ENCODE measurements around the gene MGAT5B. TPM values are rescaled to one million over a fixed set of nuclear protein-coding genes. Genes with fewer than 3 reads are reported as not detected.

Gene MGAT5B
- total RNA-seq, 1 donor, result 0.18 TPM

DNA sequence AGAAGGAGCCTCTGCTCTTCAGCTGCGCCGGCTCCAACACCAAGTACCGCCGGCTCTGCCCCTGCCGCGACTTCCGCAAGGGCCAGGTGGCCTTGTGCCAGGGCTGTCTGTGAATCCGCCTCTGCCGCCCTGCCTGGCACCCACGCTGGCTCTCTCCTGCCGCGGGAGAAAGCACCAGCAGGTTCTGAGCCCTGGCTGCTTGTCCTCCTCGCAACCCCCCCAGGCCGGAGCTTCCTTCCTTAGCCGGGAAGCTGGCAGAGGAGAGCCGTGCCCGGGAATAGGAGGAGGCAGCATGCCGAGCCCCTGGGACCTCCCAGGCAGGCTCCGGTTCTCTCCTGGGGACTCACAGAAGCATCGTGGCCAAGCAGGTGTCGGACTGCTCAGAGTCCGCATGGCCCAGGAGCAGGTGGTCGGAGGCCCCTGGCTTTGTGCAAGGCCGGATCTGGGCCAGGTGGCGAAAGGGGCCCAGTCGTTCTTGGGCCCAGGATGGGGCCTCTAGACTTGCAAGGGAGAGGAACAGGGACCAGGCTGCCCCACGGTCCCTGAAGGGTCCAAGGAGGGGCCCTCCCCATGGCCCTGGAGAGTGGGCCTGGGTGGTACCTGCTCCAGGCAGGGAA lies 80.6 kb downstream of the MGAT5B start:
- no peak for DNase-seq (ENCODE audit: low read depth)
- TF ChIP-seq, protein P1, sequence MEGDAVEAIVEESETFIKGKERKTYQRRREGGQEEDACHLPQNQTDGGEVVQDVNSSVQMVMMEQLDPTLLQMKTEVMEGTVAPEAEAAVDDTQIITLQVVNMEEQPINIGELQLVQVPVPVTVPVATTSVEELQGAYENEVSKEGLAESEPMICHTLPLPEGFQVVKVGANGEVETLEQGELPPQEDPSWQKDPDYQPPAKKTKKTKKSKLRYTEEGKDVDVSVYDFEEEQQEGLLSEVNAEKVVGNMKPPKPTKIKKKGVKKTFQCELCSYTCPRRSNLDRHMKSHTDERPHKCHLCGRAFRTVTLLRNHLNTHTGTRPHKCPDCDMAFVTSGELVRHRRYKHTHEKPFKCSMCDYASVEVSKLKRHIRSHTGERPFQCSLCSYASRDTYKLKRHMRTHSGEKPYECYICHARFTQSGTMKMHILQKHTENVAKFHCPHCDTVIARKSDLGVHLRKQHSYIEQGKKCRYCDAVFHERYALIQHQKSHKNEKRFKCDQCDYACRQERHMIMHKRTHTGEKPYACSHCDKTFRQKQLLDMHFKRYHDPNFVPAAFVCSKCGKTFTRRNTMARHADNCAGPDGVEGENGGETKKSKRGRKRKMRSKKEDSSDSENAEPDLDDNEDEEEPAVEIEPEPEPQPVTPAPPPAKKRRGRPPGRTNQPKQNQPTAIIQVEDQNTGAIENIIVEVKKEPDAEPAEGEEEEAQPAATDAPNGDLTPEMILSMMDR (IDR thresholded peaks at IDR 0.05; ENCODE audit: insufficient read depth, low read length), result no peak
- H3K4me3 ChIP-seq (ENCODE audit: low read depth, low read length), result no peak overlapping the region

DNA sequence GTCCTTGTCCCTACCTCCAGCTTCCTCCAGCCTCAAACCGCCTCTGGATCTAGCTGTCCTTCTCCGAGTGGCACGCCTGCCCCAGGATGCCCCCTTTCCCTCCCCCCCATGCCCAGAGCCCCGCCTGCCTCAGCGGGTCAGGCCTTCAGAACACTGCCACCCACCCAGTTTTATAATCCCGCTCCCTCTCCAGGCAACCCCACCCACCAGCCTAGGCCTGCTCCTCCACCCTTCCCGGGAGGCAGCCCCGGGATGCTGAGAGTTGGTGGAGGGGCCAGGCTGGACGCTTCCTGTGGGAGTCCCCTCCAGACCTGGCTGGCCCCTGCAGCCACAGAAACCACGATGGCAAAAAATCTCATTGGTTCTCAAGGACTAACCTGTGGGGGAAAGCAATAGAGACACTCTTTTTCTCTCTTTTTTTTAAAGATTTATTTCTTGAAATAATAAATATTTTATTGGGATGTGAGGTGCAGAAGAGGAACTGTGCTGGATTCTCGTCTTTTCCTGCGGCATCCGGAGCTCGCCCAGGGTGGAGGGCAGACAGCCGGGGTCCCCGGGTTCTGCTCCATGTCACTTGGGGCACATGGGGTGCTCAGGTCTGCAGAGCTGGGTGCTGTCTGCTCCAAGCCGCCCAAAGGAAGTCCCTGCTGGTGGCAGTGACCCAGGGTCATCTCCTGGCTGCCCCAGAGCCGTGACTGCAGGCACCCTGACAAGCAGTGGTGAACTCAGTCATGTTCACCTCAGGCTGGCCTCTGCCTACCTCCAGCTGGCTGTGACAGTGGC lies 81.9 kb downstream of the MGAT5B start:
- DNase-seq (ENCODE audit: low read depth), result no peak
- TF ChIP-seq, protein P1 (IDR thresholded peaks at IDR 0.05; ENCODE audit: insufficient read depth, low read length), result no peak
- H3K4me3 ChIP-seq (ENCODE audit: low read depth, low read length), result no peak overlapping the region

DNA sequence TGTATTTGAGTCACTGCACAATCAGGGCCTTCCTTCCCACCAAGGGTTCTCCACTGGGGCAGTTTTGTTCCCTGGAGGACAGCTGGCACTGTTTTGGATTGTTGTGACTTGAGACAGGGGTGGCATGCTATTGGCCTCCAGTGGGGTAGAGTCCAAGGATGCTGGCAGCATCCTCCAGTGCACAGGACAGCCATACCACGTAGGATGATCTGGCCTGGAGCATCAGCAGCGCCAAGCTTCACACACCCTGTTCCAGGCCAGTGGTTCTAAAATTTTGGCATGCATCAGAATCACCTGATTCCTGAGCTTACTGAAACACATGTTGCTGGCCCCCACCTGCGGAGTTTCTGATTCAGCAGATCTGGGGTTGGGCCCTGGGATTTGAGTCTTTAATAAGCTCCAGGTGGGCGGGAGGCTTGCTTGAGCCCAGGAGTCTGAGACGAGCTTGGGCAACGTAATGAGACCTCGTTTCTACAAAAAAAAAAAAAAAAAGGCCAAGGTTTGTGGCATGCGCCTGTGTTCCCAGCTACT lies 83.2 kb downstream of the MGAT5B start:
- DNase-seq (ENCODE audit: low read depth), result no peak
- TF ChIP-seq, protein P1 (IDR thresholded peaks at IDR 0.05; ENCODE audit: insufficient read depth, low read length), result no peak
- no peak overlapping the region for H3K4me3 ChIP-seq (ENCODE audit: low read depth, low read length)

DNA sequence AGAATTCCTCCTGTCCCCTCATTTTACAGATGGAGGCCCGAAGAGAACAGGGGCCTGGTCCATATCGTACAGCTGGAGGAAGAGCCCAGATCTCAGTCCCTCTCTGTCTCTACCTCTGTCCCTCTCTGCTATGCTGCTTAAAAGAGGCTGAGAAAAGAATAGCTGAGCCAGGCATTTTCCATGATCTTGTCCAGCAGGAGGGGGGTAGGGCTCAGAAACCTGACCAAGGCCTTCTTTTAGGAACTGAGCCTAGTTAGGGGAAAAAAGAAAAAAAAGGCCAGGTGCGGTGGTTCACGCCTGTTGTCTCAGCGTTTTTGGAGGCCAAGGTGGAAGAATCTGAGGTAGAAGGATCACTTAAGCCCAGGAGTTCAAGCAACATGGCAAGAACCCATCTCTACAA lies 84.2 kb downstream of the MGAT5B start:
- no peak for DNase-seq (ENCODE audit: low read depth)
- TF ChIP-seq, protein P1 (IDR thresholded peaks at IDR 0.05; ENCODE audit: insufficient read depth, low read length), result no peak
- no peak overlapping the region for H3K4me3 ChIP-seq (ENCODE audit: low read depth, low read length)

DNA sequence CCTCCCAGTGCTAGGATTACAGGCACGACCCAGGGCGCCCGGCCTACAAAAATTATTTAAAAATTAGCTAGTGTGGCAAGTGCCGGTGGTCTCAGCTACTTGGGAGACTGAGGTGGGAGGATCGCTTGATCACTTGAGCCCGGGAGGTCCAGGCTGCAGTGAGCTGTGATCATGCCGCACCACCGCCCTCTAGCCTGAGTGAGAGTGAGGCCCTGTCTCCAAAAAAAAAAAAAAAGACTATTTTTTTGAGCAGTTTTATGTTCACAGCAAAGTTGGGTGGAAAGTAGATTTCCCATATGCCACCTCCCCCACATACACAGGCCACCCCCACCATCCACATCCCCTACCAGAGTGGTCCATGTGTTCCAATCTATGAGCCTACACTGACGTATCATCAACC lies 84.9 kb downstream of the MGAT5B start:
- no peak for DNase-seq (ENCODE audit: low read depth)
- no peak overlapping the region for H3K4me3 ChIP-seq (ENCODE audit: low read depth, low read length)
- TF ChIP-seq, protein P1 (IDR thresholded peaks at IDR 0.05; ENCODE audit: insufficient read depth, low read length), result no peak

DNA sequence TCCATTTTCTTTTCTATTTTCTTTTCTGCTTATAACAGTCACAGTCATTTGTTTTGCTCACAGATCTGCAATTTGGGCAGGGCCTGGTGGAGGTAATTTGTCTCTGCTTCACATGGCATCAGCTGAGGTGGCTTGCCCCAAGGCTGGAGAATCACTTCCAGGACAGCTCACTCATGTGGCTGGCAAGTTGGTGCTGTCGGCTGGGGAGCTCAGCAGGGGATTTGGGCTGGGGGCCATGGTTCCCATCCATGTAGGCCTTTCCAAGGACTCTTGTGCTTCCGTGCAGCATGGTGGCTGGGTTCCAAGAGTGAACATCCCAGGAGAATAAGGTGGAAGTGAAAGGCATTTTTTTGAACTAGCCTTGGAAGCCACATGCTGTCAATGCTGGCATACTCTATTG lies 85.7 kb downstream of the MGAT5B start:
- TF ChIP-seq, protein P1 (IDR thresholded peaks at IDR 0.05; ENCODE audit: insufficient read depth, low read length), result no peak
- H3K4me3 ChIP-seq (ENCODE audit: low read depth, low read length), result no peak overlapping the region
- peak; percentile 10 for DNase-seq (ENCODE audit: low read depth)

All from fibroblast of the aortic adventitia (primary cell).